GM12878 (cell line): ENCODE measurements around the gene SSNA1. TPM values are rescaled to one million over a fixed set of nuclear protein-coding genes. Genes with fewer than 3 reads are reported as not detected.

Experiments
- ETV6 ChIP-seq, 2 experiments: fragments of 450-650 bp in 1 of 2; IDR thresholded peaks in 1 of 2; conservative IDR thresholded peaks in 1 of 2; 2 replicates each; pipeline ENCODE4 v1.6.1; 2014; ENCODE audit warnings: antibody characterized with exemption in 1 of 2, borderline replicate concordance in 1 of 2, low read depth in 1 of 2, mild to moderate bottlenecking in 1 of 2, moderate library complexity in 1 of 2
- IRF3 ChIP-seq: fragments of 450-650 bp; IDR thresholded peaks from 2 replicates; pipeline ENCODE4 v1.6.1; 2014; ENCODE audit warnings: mild to moderate bottlenecking
- MLLT1 ChIP-seq: fragments of 450-650 bp; IDR thresholded peaks from 2 replicates; pipeline ENCODE4 v1.6.1; 2016; ENCODE audit warnings: mild to moderate bottlenecking
- RAD51 ChIP-seq: fragments of 450-650 bp; IDR thresholded peaks from 2 replicates; pipeline ENCODE4 v1.6.1; 2016; ENCODE audit warnings: moderate library complexity, mild to moderate bottlenecking, inconsistent platforms
- RBBP5 ChIP-seq: fragments of 200-600 bp; sonication (generic); conservative IDR thresholded peaks from 2 replicates; pipeline ENCODE4 v1.6.1; 2016
- SMC3 ChIP-seq: IDR thresholded peaks from 2 replicates; pipeline ENCODE4 v1.6.1; 2011; ENCODE audit warnings: low read length, improper control_type of control experiment, borderline replicate concordance
- SRF ChIP-seq, 2 experiments: IDR thresholded peaks; 2 replicates each; pipeline ENCODE4 v1.6.1; 2011; ENCODE audit warnings: low read depth in 2 of 2, low read length in 2 of 2, mild to moderate bottlenecking in 1 of 2, moderate library complexity in 1 of 2
- STAT3 ChIP-seq: IDR thresholded peaks from 2 replicates; pipeline ENCODE4 v1.6.1; 2011; ENCODE audit warnings: low read depth, low read length, improper control_type of control experiment
- ZNF207 ChIP-seq: fragments of 450-650 bp; IDR thresholded peaks from 2 replicates; pipeline ENCODE4 v1.6.1; 2014; ENCODE audit warnings: antibody characterized with exemption, mild to moderate bottlenecking, borderline replicate concordance
- polyA plus RNA-seq, 11 experiments: library from polyadenylated mRNA; depleted of rRNA in 4 of 11; unstranded in 6 of 11; stranded (reverse) in 5 of 11; fragments of >200 nt; fragmentation: Nextera tagmentation in 4 of 11; fragmentation: Illumina TruSeq in 1 of 11; extraction: Ambion mirVana in 4 of 11; extraction: Trizol in 1 of 11; gene quantifications; 1 replicate in 1 of 11; 2 replicates in 10 of 11; pipeline versions ENCODE4 v1.2.1 to v1.2.3, GENCODE V29; 2011 to 2016; ENCODE audit warnings: inconsistent platforms in 2 of 11, missing spikeins in 2 of 11, low read depth in 1 of 11
- total RNA-seq, 4 experiments: library from RNA; depleted of rRNA in 3 of 4; stranded (reverse); fragments of >200 nt in 3 of 4; fragmentation: Illumina TruSeq in 1 of 4; extraction: Trizol in 1 of 4; gene quantifications; 2 replicates each; pipeline versions ENCODE4 v1.2.1 to v1.2.3, GENCODE V29; 2013 to 2021

The SSNA1 gene
- total and polyA plus RNA-seq, 10 of the 15 experiments (the other 5 are each of a cell fraction or from before 2014, with no cell fraction given), result 0.63 to 139 (median 78.0) TPM

GRCh38 chr9:137149363-137149762, 39.1 kb upstream of the SSNA1 start (continued):
- no peak for TF ChIP-seq SMC3
- TF ChIP-seq ZNF207, result no peak
- TF ChIP-seq SRF (IDR thresholded peaks at IDR 0.05; ENCODE audit: low read depth in 2 of 2, low read length in 2 of 2), result no peak
- no peak for TF ChIP-seq IRF3
- TF ChIP-seq RAD51, result no peak
- no peak for TF ChIP-seq MLLT1
- TF ChIP-seq RBBP5, result no peak
- no peak for TF ChIP-seq ETV6 (conservative IDR thresholded peaks at IDR 0.05 in 1 of 2, IDR thresholded peaks at IDR 0.05 in 1 of 2; ENCODE audit: borderline replicate concordance in 1 of 2, low read depth in 1 of 2)
- no peak for TF ChIP-seq STAT3
